GM23338 (cell line): ENCODE results near the gene OR2T10. TPM values are rescaled to one million over a fixed set of nuclear protein-coding genes. Genes with fewer than 3 reads are reported as not detected.

Experiments used
- ATAC-seq: fragments of 200-7000 bp; cut with Tn5 transposase; 3 replicates; pipeline ENCODE4 v1.9.1; 2020
- DNase-seq: peaks from one replicate; pipeline ENCODE4 v3.0.0-alpha.2; 2015; ENCODE audit warnings: low spot score
- H2AFZ ChIP-seq: fragments of 200-600 bp; sonication (generic); 2 replicates; pipeline ENCODE4 v1.8.0; 2016; ENCODE audit warnings: antibody characterized with exemption, mild to moderate bottlenecking, moderate library complexity
- H3F3A ChIP-seq: fragments of 200-600 bp; sonication (generic); replicated peaks from 2 replicates; pipeline ENCODE4 v1.8.0; 2017; ENCODE audit warnings: antibody characterized with exemption, mixed run types, low read depth
- H3K27ac ChIP-seq: fragments of 200-600 bp; sonication (generic); 2 replicates; pipeline ENCODE4 v1.6.1; 2016; ENCODE audit warnings: low read depth
- H3K27me3 ChIP-seq: fragments of 200-600 bp; sonication (generic); 2 replicates; pipeline ENCODE4 v1.8.0; 2016; ENCODE audit warnings: mild to moderate bottlenecking, mixed run types, moderate library complexity; ENCODE audit not compliant: insufficient read depth
- H3K36me3 ChIP-seq: fragments of 200-600 bp; sonication (generic); 2 replicates; pipeline ENCODE4 v1.8.0; 2016; ENCODE audit warnings: mild to moderate bottlenecking; ENCODE audit not compliant: insufficient read depth
- H3K4me1 ChIP-seq: fragments of 200-600 bp; sonication (generic); 2 replicates; pipeline ENCODE4 v1.8.0; 2016; ENCODE audit warnings: mild to moderate bottlenecking, moderate library complexity; ENCODE audit not compliant: insufficient read depth
- H3K4me2 ChIP-seq: fragments of 200-600 bp; sonication (generic); 2 replicates; pipeline ENCODE4 v1.7.1; 2017; ENCODE audit warnings: mixed run types
- H3K4me3 ChIP-seq: fragments of 200-600 bp; sonication (generic); 2 replicates; pipeline ENCODE4 v1.6.1; 2016; ENCODE audit warnings: mixed run types
- H3K79me2 ChIP-seq: fragments of 200-600 bp; sonication (generic); replicated peaks from 2 replicates; pipeline ENCODE4 v1.8.0; 2017; ENCODE audit warnings: mild to moderate bottlenecking; ENCODE audit not compliant: insufficient read depth
- H3K9me2 ChIP-seq: fragments of 200-600 bp; sonication (generic); 2 replicates; pipeline ENCODE4 v1.8.0; 2017; ENCODE audit not compliant: insufficient read depth
- H4K20me1 ChIP-seq: fragments of 200-600 bp; sonication (generic); replicated peaks from 2 replicates; pipeline ENCODE4 v1.8.0; 2017; ENCODE audit warnings: mild to moderate bottlenecking; ENCODE audit not compliant: insufficient read depth
- H3K27ac Mint-ChIP-seq: 2 replicates; pipeline ENCODE4 v1.8.0; 2020; ENCODE audit warnings: inconsistent platforms, mild to moderate bottlenecking, moderate library complexity, mixed read lengths
- H3K27me3 Mint-ChIP-seq: 3 replicates; pipeline ENCODE4 v1.8.0; 2022; ENCODE audit warnings: low read depth, mild to moderate bottlenecking, moderate library complexity, mixed read lengths, inconsistent platforms; ENCODE audit not compliant: insufficient read depth, poor library complexity
- H3K36me3 Mint-ChIP-seq: 3 replicates; pipeline ENCODE4 v1.8.0; 2021; ENCODE audit warnings: low read depth, mild to moderate bottlenecking, inconsistent platforms, moderate library complexity, mixed read lengths
- H3K4me1 Mint-ChIP-seq: 3 replicates; pipeline ENCODE4 v1.8.0; 2020; ENCODE audit warnings: mild to moderate bottlenecking, inconsistent platforms, mixed read lengths
- H3K4me3 Mint-ChIP-seq: 3 replicates; pipeline ENCODE4 v1.8.0; 2021; ENCODE audit warnings: moderate library complexity, mild to moderate bottlenecking, inconsistent platforms, mixed read lengths
- H3K9me3 Mint-ChIP-seq: 3 replicates; pipeline ENCODE4 v1.8.0; 2020; ENCODE audit warnings: moderate library complexity, mild to moderate bottlenecking, inconsistent platforms, mixed read lengths
- CREB1 ChIP-seq: fragments of 250-450 bp; sonication (Bioruptor Pico); IDR thresholded peaks from 2 replicates; pipeline ENCODE4 v1.5.0; 2020; ENCODE audit warnings: low read depth, mild to moderate bottlenecking, moderate library complexity
- CTCF ChIP-seq, 2 experiments: fragments of 200-600 bp in 1 of 2; sonication (generic) in 1 of 2; conservative IDR thresholded peaks; 2 replicates each; pipeline versions ENCODE4 v1.5.1 to v1.6.1; 2016 to 2017; ENCODE audit warnings: antibody characterized with exemption in 2 of 2, low read depth in 2 of 2, mild to moderate bottlenecking in 2 of 2, moderate library complexity in 1 of 2
- ETS1 ChIP-seq: IDR thresholded peaks from 2 replicates; pipeline ENCODE4 v1.6.1; 2016; ENCODE audit warnings: antibody characterized with exemption
- EZH2 ChIP-seq: fragments of 200-600 bp; sonication (generic); IDR thresholded peaks from one replicate; pipeline ENCODE4 v1.8.0; 2017; ENCODE audit warnings: antibody characterized with exemption, mild to moderate bottlenecking, low read depth; ENCODE audit not compliant: unreplicated experiment
- EZH2phosphoT487 ChIP-seq: fragments of 200-600 bp; sonication (generic); IDR thresholded peaks from one replicate; pipeline ENCODE4 v1.8.1; 2018; ENCODE audit warnings: antibody characterized with exemption; ENCODE audit not compliant: unreplicated experiment
- JUNB ChIP-seq: IDR thresholded peaks from one replicate; pipeline ENCODE4 v1.6.1; 2016; ENCODE audit warnings: antibody characterized with exemption; ENCODE audit not compliant: unreplicated experiment
- NANOG ChIP-seq: IDR thresholded peaks from 2 replicates; pipeline ENCODE4 v1.6.1; 2016; ENCODE audit warnings: antibody characterized with exemption, borderline replicate concordance
- POLR2AphosphoS5 ChIP-seq: IDR thresholded peaks from 2 replicates; pipeline ENCODE4 v1.6.1; 2016; ENCODE audit warnings: antibody characterized with exemption, low read depth
- ZNF114 ChIP-seq: fragments of 250-450 bp; sonication (Bioruptor Pico); IDR thresholded peaks from 2 replicates; pipeline ENCODE4 v1.5.0; 2020; ENCODE audit warnings: mild to moderate bottlenecking, moderate library complexity
- ZNF331 ChIP-seq: fragments of 250-450 bp; sonication (Bioruptor Pico); IDR thresholded peaks from 2 replicates; pipeline ENCODE4 v1.5.0; 2020; ENCODE audit warnings: low read depth, mild to moderate bottlenecking, moderate library complexity
- ZNF462 ChIP-seq: fragments of 250-450 bp; sonication (Bioruptor Pico); IDR thresholded peaks from 2 replicates; pipeline ENCODE4 v1.5.0; 2020; ENCODE audit warnings: mild to moderate bottlenecking, moderate library complexity
- polyA plus RNA-seq: library from polyadenylated mRNA; unstranded; fragments of >200 nt; fragmentation: Nextera tagmentation; extraction: Ambion mirVana; gene quantifications from 2 replicates; pipeline ENCODE4 v1.2.1, GENCODE V29; 2016
- total RNA-seq: library from RNA; depleted of rRNA; stranded (reverse); fragments of >200 nt; shearing (Covaris generic); gene quantifications from 2 replicates; pipeline ENCODE4 v1.2.3, GENCODE V29; 2014

OR2T10 gene
- total and polyA plus RNA-seq, 2 experiments from 2014 or later, result not detected

GRCh38 chr1:248599396-248599795, 1.9 kb upstream of the OR2T10 start:
- Histone ChIP-seq H4K20me1 (no peaks in the 10 kb centered on the region), H3K27me3 (no peaks in the 10 kb centered on the region), H3F3A (no peaks in the 10 kb centered on the region), H3K9me2 (no peaks in the 10 kb centered on the region), H3K36me3 (no peaks in the 10 kb centered on the region), H3K4me3 (no peak overlapping the region), H3K79me2 (no peaks in the 10 kb centered on the region), H3K27ac (no peak overlapping the region), H3K4me2 (no peak overlapping the region), H3K4me1 (no peaks in the 10 kb centered on the region), H2AFZ (no peak overlapping the region)
- no peak overlapping the region for H3K4me3 Mint-ChIP-seq
- H3K27ac Mint-ChIP-seq, result no peak overlapping the region
- peaks cover 88% of the 10 kb centered on the region for H3K9me3 Mint-ChIP-seq
- H3K27me3 Mint-ChIP-seq, result peaks cover 1% of the 10 kb centered on the region
- DNase-seq, result no peak
- TF ChIP-seq NANOG (no peak), EZH2phosphoT487 (no peak), JUNB (no peak), ZNF114 (CRISPR knock-in tag) (no peak), EZH2 (no peak), CREB1 (no peak), ZNF331 (CRISPR knock-in tag) (no peak), POLR2AphosphoS5 (no peak), ETS1 (no peak), CTCF (conservative IDR thresholded peaks at IDR 0.05; ENCODE audit: low read depth in 2 of 2) (no peak), ZNF462 (CRISPR knock-in tag) (no peak)
- no peak for ATAC-seq
- H3K36me3 Mint-ChIP-seq, result peaks cover 25% of the 10 kb centered on the region; the same call in 2 of the 3 replicates
- H3K4me1 Mint-ChIP-seq, result no peaks in the 10 kb centered on the region
